B cell (primary cell): ENCODE results near the gene DYTN.

Experiments
- EZH2 ChIP-seq: IDR thresholded peaks from 2 replicates; pipeline ENCODE4 v1.6.1; 2012; ENCODE audit warnings: borderline replicate concordance, low read depth, mild to moderate bottlenecking, moderate library complexity, low read length; ENCODE audit not compliant: insufficient read depth, poor library complexity, severe bottlenecking
- TF ChIP-seq, protein P1 (sequence below): fragments of 200-600 bp; IDR thresholded peaks from one replicate; pipeline ENCODE4 v1.8.0; 2022; ENCODE audit warnings: antibody characterized with exemption, mild to moderate bottlenecking

DNA sequence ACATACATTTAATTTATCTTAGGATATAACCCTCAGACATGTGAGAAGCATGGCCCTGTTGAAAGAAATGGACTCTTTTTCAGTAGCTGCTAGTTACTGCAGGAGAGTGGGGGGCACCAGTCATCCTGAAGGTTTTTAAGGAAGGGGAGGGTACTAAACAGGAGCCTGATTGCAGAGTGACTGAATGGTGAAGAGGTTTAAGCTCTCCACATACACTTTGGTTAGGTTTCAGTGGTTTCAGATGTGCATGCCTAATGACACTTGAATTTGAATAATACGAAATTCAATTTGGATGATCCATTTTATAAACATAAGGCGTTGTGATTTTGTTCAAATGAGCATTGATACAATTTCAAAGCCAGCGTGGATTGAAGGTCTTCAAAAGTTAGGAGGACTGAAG, 86.9 kb downstream of the DYTN start:
- no peak for TF ChIP-seq EZH2
- TF ChIP-seq, protein P1, sequence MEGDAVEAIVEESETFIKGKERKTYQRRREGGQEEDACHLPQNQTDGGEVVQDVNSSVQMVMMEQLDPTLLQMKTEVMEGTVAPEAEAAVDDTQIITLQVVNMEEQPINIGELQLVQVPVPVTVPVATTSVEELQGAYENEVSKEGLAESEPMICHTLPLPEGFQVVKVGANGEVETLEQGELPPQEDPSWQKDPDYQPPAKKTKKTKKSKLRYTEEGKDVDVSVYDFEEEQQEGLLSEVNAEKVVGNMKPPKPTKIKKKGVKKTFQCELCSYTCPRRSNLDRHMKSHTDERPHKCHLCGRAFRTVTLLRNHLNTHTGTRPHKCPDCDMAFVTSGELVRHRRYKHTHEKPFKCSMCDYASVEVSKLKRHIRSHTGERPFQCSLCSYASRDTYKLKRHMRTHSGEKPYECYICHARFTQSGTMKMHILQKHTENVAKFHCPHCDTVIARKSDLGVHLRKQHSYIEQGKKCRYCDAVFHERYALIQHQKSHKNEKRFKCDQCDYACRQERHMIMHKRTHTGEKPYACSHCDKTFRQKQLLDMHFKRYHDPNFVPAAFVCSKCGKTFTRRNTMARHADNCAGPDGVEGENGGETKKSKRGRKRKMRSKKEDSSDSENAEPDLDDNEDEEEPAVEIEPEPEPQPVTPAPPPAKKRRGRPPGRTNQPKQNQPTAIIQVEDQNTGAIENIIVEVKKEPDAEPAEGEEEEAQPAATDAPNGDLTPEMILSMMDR = no peak
